Activated CD4-positive, alpha-beta T cell treated with anti-CD3 and anti-CD28 coated beads, Interleukin-2, Interleukin-4, amounts not matched to agents 100 ng/mL and 50 ng/mL, durations not matched to agents 16 hours and 8 hours (primary cell): Measurements from ENCODE around the gene NUF2.

Experiments used
- DNase-seq: peaks from one replicate; pipeline ENCODE4 v3.0.0-alpha.2; 2020; ENCODE audit warnings: low spot score

The NUF2 gene

GRCh38 chr1:163401211-163401610, 79.5 kb downstream of the NUF2 start:
- DNase-seq, result no peak
